ENCODE data around the gene GJD4.

The GJD4 gene

DNA sequence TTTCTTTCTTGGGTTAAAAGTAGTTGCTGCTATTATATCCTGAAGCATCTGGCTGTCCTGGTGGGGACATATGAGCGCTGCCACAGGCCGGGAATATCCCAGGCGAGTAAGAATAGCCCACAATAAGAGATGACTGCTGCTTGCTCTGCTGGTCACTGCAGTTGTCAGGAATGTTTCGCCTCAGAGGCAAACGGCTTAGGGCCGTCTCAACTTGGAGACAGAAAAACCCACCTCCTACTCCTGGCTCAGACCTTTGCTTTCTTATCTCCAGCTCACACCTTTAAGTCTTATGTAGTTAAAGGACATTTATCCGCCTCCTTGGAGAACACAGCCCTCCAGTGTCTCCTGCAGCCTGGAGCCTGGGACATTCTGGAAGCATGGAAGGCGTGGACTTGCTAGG lies at the start of gene GJD4:
GJD4 (plus strand) TSS at position 151 of the 400 bp plus-strand sequence; CDS start at position 378, 227 bp downstream.
- DNase-seq = no peak

DNA sequence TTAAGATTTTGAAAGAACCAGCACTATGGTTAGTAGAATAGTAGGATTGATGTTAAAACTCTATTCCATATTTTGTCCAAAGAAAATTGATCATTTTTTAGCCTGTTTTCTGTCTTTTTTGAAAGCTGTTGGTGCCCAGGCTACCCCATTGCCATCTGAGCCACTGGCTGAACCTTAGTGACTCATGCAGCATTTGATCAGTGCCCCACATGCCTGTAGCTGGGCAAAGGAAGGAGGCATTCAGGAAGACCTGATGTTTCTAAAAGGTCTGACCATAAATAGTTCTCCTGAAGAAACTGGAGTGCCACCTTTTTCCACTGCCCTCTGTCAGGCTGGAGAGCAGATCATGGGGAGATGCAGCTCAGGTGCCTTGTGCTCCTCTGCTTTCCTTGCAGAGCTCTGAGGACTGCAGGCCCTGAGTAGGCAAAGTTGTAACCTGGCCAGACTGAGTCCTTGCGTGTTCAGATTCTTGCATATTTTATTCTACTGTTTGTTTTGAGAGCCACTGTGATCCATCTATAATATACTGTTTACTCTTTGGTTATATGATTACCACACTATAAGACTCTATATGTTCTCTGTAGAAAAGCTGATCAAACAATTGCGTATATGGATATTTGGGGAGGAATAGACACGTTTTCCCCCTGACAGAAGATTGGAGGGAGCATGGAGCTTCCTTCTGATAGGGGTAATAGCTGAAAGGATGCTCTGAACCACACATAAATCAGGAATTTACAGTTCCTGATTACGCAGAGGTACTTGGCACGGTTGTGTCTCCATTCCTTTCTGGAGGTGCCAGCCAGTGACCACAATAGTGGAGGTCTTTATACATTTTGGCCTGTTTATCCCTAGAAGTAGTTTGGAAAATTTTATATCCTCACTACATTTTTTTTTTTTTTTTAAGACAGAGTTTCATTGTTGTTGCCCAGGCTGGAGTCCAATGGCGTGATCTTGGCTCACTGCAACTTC lies 48.9 kb upstream of the GJD4 start:
- DNase-seq = no peak

DNA sequence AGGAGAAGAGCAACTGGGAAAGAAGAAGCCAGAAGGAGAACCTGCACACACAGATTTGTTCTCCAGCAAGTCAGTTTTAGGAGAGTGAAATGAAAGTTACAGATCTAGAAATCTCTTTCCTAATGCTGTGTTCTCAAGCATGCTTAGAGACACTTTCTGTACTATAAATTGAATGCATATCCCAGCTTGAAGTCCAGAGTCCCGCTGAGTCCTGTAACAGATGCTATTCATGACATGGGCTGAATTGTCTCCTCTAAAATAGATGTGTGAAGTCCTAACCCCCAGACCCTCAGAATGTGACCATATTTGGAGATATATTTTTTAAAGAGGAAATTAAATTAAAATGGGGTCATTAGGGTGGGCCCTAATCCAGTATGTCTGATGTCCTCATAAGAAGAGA lies 46.9 kb upstream of the GJD4 start:
- DNase-seq = no peak

DNA sequence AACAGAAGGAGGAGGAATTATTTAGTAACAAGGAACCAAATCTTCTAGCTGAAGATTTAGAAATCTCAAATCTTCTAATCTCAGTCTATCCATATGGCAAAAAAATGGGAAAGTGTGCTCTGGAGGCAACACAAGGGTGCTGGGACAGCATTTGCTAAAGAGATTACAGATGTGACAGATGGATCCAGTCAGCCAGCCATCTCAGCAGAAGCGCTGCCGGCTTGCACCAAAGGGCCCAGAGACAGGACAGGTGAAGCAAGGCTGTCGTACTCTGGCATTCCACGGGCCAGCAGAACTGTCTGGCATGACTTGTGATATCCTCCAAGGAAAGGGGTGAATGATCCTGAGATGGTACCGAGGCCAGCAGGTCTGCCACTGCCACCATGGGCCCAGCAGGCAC lies 45.7 kb upstream of the GJD4 start:
- DNase-seq = no peak

DNA sequence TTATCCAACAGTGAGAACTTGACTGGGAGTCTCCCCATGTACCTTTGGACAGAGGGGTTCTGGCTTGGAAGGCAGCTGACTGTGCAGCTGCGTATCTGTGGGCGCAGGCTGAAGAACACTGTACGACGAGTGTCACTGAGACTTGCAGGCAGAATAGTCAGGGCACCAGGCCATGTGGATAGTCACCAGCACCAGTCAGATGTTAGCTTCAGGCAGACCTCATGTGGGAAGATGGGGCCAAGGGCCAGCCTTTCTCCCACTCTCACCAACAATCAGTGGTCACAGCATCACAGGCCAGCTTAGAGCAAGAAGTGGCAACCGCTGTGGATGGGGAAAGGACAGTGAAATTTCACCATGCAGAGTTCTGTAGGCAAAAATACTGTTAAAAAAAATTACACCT lies 43.4 kb upstream of the GJD4 start:
- DNase-seq = no peak

DNA sequence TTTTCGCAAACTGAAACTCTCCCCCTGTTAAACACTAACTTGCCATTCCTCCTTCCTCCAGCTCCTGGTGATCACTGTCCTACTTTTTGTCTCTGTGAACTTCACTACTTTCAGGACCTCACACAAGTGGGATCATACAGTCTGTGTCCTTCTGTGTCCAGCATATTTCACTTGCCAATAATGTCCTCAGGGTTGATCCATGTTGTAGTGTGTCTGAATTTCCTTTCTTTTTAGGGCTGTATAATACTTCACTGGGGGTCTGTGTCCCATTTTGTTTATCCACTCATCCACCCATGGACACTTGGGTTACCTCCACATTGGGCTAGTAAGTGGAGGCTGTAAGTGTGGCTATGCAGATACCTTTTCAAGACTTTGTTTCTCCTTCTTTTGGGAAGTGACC lies 42.7 kb upstream of the GJD4 start:
- no peak for DNase-seq

- DNase-seq = no peak
These were observed 41.8 kb upstream of the GJD4 start for GRCh38 chr10:35563261-35563891.

GRCh38 chr10:35564341-35564968 lies 40.7 kb upstream of the GJD4 start:
- no peak for DNase-seq

DNA sequence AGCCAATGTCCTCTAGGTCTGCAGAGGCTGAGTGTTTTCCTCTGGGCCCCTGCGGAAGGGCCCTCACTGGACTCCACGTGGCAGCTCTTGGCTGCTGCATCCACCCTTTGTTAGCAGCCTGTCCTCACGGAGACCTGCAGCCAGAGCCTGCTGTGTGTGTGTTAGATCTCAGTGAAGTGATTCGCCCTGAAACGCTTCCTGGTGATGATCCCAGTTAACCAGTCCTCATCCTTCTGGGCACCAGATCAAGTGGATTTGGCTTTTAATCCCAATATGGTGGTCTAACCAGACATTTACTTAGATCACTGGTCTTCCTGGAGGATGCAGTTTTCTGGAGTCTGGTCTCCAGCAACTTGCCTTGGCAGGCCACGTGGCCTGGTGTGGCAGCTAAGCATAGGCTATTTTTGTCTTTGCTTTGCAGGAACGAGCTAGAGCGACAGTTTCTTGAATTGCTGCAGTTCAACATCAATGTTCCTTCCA lies 39.5 kb upstream of the GJD4 start:
- DNase-seq = no peak

- DNase-seq = no peak
These were observed 37.2 kb upstream of the GJD4 start for GRCh38 chr10:35567951-35568350.

DNA sequence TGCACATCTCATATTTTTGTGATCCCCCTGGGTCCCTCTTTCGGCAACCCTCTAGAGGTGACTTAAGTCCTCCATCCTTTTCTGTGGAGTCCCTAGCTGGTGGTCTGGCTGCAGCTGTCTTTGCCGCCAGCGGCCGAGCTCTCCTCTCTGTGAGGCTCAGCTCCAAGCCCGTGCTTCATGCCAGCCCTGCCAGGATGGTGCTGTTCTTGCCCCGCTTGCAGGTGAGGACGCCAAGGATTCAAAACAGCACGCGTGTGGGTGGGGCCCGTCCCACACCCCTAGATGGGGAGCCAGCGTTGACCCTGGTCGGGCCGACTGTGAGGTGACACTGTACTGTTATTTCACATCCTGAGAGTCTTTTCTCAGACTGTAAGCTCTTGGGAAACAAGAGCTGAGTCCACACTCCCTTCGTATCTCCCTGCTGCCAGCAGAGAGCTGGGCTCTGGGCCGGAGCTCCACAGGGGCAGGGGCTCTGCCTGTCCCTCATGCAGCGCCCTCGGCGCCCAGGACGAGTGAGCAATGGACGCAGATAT lies 36.6 kb upstream of the GJD4 start:
- DNase-seq = no peak

DNA sequence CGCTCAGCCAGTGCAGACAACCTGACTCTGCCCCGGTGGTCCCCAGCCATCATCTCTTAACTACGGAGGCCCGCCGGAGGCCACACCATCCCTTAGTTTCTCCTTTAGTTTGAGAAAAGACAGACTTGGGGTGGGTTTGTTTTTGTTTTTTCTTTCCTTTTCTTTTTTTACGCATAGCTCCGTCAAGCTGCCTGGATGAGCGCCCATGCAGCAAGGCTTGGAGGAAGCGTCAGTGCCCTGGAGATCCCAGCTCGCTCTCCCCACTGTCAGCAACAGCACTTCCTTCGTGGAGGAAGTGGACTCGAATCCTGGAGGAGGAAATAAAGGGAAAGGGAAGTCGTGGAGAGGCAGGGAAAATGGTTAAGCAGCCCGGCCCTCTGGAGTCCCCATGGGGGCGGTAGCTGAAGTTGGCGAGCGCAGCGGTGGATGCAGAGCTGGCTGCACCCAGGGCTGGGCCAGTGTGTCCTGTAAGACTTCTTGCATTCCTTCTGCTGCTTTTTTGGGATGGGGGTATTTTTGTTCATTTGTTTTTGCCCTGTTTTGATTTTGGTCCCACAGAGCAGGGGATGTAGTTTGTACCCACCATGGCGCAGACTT lies 35.9 kb upstream of the GJD4 start:
- no peak for DNase-seq

DNA sequence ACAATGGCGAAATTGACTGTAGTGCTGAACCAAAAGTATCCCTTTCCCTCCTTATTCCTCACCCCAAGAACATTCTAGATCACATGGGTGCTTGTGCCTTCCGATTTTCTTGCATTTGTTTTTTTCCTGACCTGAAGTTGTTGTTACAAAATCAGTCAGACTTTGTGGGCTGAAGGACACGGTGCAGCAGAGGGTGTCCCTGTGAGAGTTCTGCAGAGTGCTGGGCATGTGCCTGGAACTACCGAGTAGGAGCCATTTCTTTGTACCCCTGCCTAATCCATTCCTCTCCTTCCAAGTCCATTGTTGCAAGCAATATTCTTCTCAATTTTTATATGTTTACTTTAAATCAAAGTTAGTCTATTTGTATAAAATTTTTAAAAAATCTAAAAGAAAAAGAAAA lies 35.3 kb upstream of the GJD4 start:
- DNase-seq = no peak

DNA sequence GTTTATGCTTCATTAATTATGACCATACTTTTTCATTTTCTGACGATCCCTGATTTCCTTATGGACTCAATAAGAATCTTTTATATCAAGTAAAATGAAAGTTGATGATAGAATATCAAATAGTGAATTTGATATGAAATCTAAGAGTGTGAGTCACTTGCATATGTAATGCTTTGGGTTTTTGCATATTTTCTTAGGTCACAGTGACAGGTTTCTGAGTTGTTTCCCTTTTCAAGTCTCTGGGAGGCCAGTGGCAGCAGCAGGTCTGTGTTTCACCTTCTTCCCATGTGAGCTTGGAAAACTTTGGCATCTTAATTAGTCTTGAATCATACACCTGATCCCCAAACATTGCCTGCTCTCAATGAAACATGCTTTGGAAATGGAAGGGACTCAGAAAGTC lies 34.7 kb upstream of the GJD4 start:
- no peak for DNase-seq

- no peak for DNase-seq
These were observed 32.6 kb upstream of the GJD4 start for GRCh38 chr10:35572583-35572982.

DNA sequence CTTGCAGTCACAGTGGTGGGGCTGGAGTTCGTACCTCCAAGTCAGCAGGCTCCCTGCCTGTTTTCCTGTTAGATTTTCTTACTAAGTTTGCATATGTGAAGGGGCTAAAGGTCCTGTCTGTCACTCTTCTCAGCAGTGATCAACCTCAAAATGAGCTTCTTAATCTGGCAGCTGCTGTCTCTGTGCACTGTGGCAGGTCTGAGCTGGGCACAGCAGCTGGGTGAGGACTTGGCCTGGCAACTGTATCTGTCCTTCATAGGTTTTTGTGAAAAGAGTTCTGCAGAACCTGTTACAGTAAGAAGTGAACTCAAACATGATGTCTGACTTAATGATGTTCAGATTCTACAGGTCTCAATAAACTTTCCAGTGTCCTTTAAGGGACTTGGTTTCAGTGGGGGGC lies 31.3 kb upstream of the GJD4 start:
- DNase-seq = no peak

- peak; percentile 6 for DNase-seq
These were observed 30.2 kb upstream of the GJD4 start for GRCh38 chr10:35574924-35575352.

DNA sequence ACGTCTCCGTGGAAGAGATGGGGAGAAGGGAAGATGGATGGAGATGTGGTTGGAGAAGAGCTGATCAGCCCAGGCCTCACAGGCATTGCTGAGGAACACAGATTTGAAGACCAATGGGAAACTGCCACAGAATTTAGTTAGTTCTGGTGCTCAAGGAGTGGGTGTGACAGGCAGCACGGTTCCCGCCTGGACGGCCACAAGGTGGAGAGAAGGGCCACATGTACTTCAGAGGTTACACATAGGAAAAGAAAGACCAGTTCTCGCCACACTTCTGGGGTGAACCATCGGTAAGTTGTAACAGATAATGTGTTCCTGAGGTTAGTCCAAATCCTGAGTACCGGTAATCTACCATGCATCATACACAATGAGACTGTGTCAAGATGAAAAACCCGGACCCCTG lies 29.5 kb upstream of the GJD4 start:
- no peak for DNase-seq

DNA sequence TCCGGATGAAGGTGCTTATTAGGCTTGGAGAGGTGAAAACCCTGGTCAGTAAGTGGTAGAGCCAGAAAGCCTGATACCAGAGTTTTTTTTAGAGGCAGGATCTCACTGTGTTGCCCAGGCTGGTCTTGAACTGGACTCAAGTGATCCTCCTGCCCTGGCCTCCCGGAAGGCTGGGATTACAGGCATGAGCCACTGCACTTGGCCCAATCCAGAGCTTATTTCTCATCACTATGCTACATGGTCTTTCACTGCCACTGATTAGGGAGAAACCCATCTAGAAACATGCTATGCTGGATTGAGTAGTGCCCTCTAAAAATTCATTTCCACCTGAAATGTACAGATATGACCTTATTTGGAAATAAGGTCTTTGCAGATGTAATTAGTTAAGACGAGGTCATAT lies 28.4 kb upstream of the GJD4 start:
- DNase-seq = no peak

DNA sequence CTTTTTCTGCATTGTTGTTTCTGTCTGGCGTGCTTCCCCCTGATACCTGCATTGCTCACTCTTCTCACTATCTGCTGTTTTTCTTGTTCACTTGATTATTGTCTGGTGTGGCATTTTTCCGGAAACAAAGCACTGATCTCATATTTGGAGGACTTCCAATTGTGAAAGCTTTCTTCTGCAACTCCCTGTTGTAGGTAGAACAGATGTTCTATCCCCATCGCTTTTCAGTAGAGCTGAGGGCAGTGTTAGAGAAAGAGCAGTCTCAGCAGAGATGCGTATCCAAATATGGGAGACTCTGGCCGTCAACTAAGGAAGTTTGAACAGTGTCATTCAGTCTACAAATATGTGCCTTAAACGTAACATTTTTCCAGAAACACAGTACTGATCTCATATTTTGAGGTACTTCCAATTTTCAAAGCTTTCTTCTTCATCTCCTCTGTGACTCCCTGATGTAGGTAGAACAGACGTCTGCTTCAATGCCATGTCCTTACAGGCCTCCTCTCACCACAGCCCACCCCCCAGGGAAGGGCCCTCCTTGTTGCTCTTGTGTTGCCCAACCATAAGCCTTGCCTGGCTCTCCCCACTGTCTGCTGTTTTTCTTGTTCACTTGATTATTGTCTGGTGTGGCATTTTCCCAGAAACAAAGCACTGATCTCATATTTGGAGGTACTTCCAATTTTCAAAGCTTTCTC lies 27.1 kb upstream of the GJD4 start:
- DNase-seq = no peak

- DNase-seq = no peak
These were observed 26.6 kb upstream of the GJD4 start for GRCh38 chr10:35578618-35578956.

GRCh38 chr10:35579116-35579515 lies 26.0 kb upstream of the GJD4 start:
- DNase-seq = no peak

Measured in NCI-H226 (cell line).